NCI-H2107 treated with DMSO at 0.1 percent for 48 hours (cell line): ENCODE results near the gene GPN1.
"Not testable (repeated sequence)": the region's sequence is repeated elsewhere in the genome, so short reads cannot be mapped to it uniquely, and the experiment has no call there.

Experiments used
- DNase-seq: peaks from one replicate; lab custom pipeline; 2025; ENCODE audit not compliant: unreplicated experiment; lab: John Stamatoyannopoulos, UW

GPN1 gene

GRCh38 chr2:27628767-27629709, at the start of gene GPN1, which contains the start of gene CCDC121:
Gene GPN1 (plus strand): TSS chr2:27629050. CDS start chr2:27629059, 9 bp downstream.
Gene CCDC121 (minus strand): TSS chr2:27629012. CDS start chr2:27627799, 1,213 bp downstream.
- peak; percentile 64 for DNase-seq

GRCh38 chr2:27581417-27582128, 47.3 kb upstream of the GPN1 start:
- DNase-seq: no peak

- no peak for DNase-seq
Observed at GRCh38 chr2:27582129-27582694, 46.6 kb upstream of the GPN1 start.

GRCh38 chr2:27582695-27583389, 46.0 kb upstream of the GPN1 start, which contains the start of gene ZNF512:
Gene ZNF512 (plus strand): TSS chr2:27583042. CDS start chr2:27583113, 71 bp downstream.
- peak; percentile 83 for DNase-seq

- no peak for DNase-seq
Observed at GRCh38 chr2:27583390-27583915, 45.4 kb upstream of the GPN1 start.

GRCh38 chr2:27584597-27584996, 44.3 kb upstream of the GPN1 start:
- DNase-seq: no peak

- DNase-seq: no peak
Observed at GRCh38 chr2:27587025-27587424, 41.8 kb upstream of the GPN1 start.

- no peak for DNase-seq
Observed at GRCh38 chr2:27588308-27588707, 40.5 kb upstream of the GPN1 start.

- no peak for DNase-seq
Observed at GRCh38 chr2:27591745-27592144, 37.1 kb upstream of the GPN1 start.

GRCh38 chr2:27593240-27593639, 35.6 kb upstream of the GPN1 start:
- no peak for DNase-seq

- DNase-seq: not testable (repeated sequence)
Observed at GRCh38 chr2:27594020-27594703, 34.7 kb upstream of the GPN1 start.

- not testable (repeated sequence) for DNase-seq
Observed at GRCh38 chr2:27595412-27595811, 33.4 kb upstream of the GPN1 start.

- DNase-seq: no peak
Observed at GRCh38 chr2:27596627-27597026, 32.2 kb upstream of the GPN1 start.

GRCh38 chr2:27606611-27607010, 22.2 kb upstream of the GPN1 start:
- no peak for DNase-seq

GRCh38 chr2:27613985-27614384, 14.9 kb upstream of the GPN1 start:
- DNase-seq: no peak

GRCh38 chr2:27615316-27615715, 13.5 kb upstream of the GPN1 start:
- DNase-seq: no peak

- no peak for DNase-seq
Observed at GRCh38 chr2:27621524-27621923, 7.3 kb upstream of the GPN1 start.

- no peak for DNase-seq
Observed at GRCh38 chr2:27622921-27623384, 5.9 kb upstream of the GPN1 start.

- no peak for DNase-seq
Observed at GRCh38 chr2:27624943-27625342, 3.9 kb upstream of the GPN1 start.

- DNase-seq: not testable (repeated sequence)
Observed at GRCh38 chr2:27626323-27626722, 2.5 kb upstream of the GPN1 start.
